ENCODE data around the gene CLTA. TPM values are rescaled to one million over a fixed set of nuclear protein-coding genes. Genes with fewer than 3 reads are reported as not detected.
"Not testable (repeated sequence)": the region's sequence is repeated elsewhere in the genome, so short reads cannot be mapped to it uniquely, and the experiment has no call there.

Gene CLTA
- total RNA-seq, 1 donor from 2014 or later = 264 TPM

GRCh38 chr9:36239205-36239604, 48.5 kb downstream of the CLTA start:
- DNase-seq (ENCODE audit: low read depth, low spot score) = not testable (repeated sequence)

- DNase-seq (ENCODE audit: low read depth, low spot score) = not testable (repeated sequence)
Measured at GRCh38 chr9:36239675-36240074, 49.0 kb downstream of the CLTA start.

- no peak for DNase-seq (ENCODE audit: low read depth, low spot score)
Measured at GRCh38 chr9:36245906-36246305, 55.2 kb downstream of the CLTA start.

GRCh38 chr9:36247356-36247755, 56.6 kb downstream of the CLTA start:
- no peak for DNase-seq (ENCODE audit: low read depth, low spot score)

GRCh38 chr9:36248061-36248460, 57.3 kb downstream of the CLTA start:
- DNase-seq (ENCODE audit: low read depth, low spot score) = not testable (repeated sequence)

GRCh38 chr9:36249189-36249588, 58.5 kb downstream of the CLTA start:
- no peak for DNase-seq (ENCODE audit: low read depth, low spot score)

- DNase-seq (ENCODE audit: low read depth, low spot score) = no peak
Measured at GRCh38 chr9:36250079-36250478, 59.4 kb downstream of the CLTA start.

GRCh38 chr9:36251428-36251827, 60.7 kb downstream of the CLTA start:
- DNase-seq (ENCODE audit: low read depth, low spot score) = no peak

GRCh38 chr9:36258208-36258995, 67.7 kb downstream of the CLTA start, which contains the start of gene GNE:
Gene GNE, minus strand, starts transcription at chr9:36258448. Its CDS starts 9,093 bp downstream, at chr9:36249355.
- peak; percentile 76 for DNase-seq (ENCODE audit: low read depth, low spot score)

- no peak for DNase-seq (ENCODE audit: low read depth, low spot score)
Measured at GRCh38 chr9:36258996-36259533, 68.3 kb downstream of the CLTA start.

Other genes starting within 250 kb of the CLTA start
- not detected in 2 replicates for gene OR2S2, start 232.8 kb upstream of the CLTA start, total RNA-seq
- gene RECK, start 154.0 kb upstream of the CLTA start, total RNA-seq = 11.9 and 15.5 TPM in 2 replicates
- gene GLIPR2, start 54.2 kb upstream of the CLTA start, total RNA-seq = 36.2 and 40.3 TPM in 2 replicates
- 1.2 and 2.3 TPM in 2 replicates for gene CCIN, start 21.5 kb upstream of the CLTA start, total RNA-seq
- 11.1 and 18.9 TPM in 2 replicates for gene GNE, start 67.5 kb downstream of the CLTA start, total RNA-seq
- 14.0 and 16.0 TPM in 2 replicates for gene RNF38, start 209.3 kb downstream of the CLTA start, total RNA-seq

Measured in pulmonary artery endothelial cell (primary cell).